HCT116 (cell line): ENCODE results near the gene IL21R.
A peak's percentile ranks its signal among the peaks of the same experiment; 100 is the strongest.

Experiments
- RAD21 ChIP-seq: IDR thresholded peaks from 2 replicates; pipeline ENCODE4 v1.6.1; 2012; ENCODE audit warnings: low read depth, mild to moderate bottlenecking
- REST ChIP-seq: IDR thresholded peaks from 2 replicates; pipeline ENCODE4 v1.6.1; 2012; ENCODE audit warnings: low read depth
- TF ChIP-seq, protein P1 (sequence below), 3 experiments: fragments of 200-600 bp in 1 of 3; sonication (generic) in 1 of 3; IDR thresholded peaks in 2 of 3; conservative IDR thresholded peaks in 1 of 3; 2 replicates each; pipeline ENCODE4 v1.5.1; 2012 to 2017; ENCODE audit warnings: low read depth in 2 of 3, low read length in 2 of 3, antibody characterized with exemption in 1 of 3, borderline replicate concordance in 1 of 3, control low read depth in 1 of 3, mild to moderate bottlenecking in 1 of 3, mixed read lengths in 1 of 3, mixed run types in 1 of 3, moderate library complexity in 1 of 3; ENCODE audit not compliant: insufficient read depth in 1 of 3

DNA sequence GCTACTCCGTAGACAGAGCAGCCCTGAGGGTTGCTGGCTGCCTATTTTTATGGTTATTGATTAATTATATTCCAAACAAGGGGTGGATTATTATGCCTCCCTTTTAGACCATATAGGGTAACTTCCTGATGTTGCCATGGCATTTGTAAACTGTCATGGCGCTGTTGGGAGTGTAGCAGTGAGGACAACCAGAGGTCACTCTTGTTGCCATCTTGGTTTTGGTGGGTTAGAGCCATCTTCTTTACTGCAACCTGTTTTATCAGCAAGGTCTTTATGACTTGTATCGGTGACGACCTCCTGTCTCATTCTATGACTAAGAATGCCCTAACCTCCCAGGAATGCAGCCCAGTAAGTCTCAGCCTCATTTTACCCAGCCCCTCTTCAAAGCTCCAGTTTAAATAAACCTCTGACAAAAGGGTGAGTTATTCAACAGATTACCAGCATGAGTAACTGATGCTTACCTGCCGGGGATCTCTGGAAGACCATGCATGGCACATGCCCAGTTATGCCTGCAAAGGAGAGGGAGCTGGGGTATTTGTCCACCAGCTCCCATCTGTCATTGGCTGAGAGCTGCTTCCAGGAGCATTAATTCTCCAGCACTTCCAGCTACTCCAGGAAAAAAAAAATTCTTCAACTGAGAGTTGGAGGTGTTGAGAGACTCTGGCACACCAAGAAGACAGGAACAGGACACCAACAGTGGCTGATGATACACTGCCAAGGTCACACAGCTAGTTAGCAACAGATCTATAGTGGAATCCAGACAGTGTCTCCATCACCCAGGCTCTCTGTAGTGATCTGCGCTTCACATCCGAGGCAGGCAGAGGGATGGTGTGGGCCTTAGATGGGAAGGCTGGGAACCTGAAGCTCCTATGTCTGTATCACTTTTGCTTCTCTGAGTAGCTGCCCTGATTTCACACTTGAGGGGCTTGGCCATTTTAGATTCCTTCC is 36.6 kb upstream of the IL21R start:
- TF ChIP-seq, protein P1, sequence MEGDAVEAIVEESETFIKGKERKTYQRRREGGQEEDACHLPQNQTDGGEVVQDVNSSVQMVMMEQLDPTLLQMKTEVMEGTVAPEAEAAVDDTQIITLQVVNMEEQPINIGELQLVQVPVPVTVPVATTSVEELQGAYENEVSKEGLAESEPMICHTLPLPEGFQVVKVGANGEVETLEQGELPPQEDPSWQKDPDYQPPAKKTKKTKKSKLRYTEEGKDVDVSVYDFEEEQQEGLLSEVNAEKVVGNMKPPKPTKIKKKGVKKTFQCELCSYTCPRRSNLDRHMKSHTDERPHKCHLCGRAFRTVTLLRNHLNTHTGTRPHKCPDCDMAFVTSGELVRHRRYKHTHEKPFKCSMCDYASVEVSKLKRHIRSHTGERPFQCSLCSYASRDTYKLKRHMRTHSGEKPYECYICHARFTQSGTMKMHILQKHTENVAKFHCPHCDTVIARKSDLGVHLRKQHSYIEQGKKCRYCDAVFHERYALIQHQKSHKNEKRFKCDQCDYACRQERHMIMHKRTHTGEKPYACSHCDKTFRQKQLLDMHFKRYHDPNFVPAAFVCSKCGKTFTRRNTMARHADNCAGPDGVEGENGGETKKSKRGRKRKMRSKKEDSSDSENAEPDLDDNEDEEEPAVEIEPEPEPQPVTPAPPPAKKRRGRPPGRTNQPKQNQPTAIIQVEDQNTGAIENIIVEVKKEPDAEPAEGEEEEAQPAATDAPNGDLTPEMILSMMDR (IDR thresholded peaks at IDR 0.05 in 2 of 3, conservative IDR thresholded peaks at IDR 0.05 in 1 of 3; ENCODE audit: borderline replicate concordance in 1 of 3, insufficient read depth in 1 of 3, low read depth in 2 of 3, low read length in 2 of 3): no peak
- no peak for TF ChIP-seq REST
- TF ChIP-seq RAD21: peak; percentile 32; the same call in 1 of the 2 replicates
